Activated CD4-positive, alpha-beta T cell treated with anti-CD3 and anti-CD28 coated beads, Interleukin-2, amount 50 U/mL, for 4 hours (primary cell): ENCODE results near the gene LKAAEAR1.
"Not testable (repeated sequence)": the region's sequence is repeated elsewhere in the genome, so short reads cannot be mapped to it uniquely, and the experiment has no call there.

ENCODE experiments used
- DNase-seq, 2 experiments: peaks; one replicate each; pipeline ENCODE4 v3.0.0-alpha.2; 2020

LKAAEAR1 gene, protein sequence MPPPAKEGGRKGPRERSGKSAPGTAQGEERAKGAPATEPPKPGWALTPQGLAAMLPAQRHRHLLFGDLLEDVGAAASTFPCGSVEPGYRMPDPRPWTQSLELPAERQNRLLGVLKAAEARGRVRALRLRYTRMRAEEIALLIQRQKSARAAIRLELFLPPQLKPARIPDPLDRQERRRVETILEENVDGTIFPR

DNA sequence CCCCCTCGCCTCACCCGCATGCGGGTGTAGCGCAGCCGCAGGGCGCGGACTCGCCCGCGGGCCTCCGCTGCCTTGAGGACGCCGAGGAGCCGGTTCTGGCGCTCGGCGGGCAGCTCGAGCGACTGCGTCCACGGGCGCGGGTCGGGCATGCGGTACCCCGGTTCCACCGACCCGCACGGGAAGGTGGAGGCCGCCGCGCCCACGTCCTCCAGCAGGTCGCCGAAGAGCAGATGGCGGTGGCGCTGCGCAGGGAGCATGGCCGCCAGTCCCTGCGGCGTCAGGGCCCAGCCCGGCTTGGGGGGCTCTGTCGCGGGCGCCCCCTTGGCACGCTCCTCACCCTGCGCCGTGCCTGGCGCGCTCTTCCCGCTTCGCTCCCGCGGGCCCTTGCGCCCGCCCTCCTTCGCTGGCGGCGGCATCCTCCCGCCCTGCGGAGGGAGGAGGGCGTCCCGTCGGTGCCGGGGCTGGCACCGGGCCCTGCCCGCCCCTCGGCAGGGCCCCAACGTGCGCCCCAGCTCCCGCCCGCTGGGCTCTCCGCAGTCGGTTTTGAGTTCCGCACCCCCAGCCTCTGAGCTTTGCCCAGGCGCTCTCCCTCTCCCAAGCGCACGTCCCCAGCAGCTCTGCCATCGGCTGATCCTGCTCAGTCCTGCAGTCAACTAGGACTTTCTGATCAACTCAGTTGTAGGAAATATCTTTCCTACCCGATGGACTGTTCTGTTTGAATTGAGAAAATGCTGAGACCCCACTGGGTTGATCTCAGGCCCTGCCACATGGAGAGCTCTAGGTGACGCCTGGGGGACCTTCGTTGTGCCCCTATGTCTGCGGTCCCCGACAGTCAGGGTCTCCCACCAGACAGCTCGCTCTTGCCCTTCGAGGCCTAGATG lies at the start of gene LKAAEAR1:
LKAAEAR1 (minus strand) TSS at position 595 of the 881 bp plus-strand sequence; CDS start at position 416, 179 bp downstream.
- DNase-seq, result no peak

DNA sequence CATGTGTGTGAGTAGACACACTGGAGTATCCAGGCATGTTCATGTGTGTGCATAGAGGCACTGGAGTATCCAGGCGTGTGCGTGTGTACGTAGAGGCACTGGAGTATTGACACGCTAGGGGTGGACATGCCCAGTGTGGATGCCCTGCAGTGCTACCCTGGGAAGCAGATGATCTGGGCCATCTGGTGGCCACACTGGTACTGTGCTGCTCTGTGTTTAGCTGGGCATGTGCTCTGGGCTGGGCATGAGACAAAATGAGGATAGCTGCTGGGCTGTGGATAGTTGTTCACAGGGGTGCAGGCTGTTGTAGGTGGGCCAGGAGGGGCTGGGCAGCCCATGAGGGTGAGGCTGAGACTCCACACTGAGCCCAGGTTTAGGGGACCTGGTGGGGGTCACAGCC lies 47.2 kb upstream of the LKAAEAR1 start:
- DNase-seq, result no peak

DNA sequence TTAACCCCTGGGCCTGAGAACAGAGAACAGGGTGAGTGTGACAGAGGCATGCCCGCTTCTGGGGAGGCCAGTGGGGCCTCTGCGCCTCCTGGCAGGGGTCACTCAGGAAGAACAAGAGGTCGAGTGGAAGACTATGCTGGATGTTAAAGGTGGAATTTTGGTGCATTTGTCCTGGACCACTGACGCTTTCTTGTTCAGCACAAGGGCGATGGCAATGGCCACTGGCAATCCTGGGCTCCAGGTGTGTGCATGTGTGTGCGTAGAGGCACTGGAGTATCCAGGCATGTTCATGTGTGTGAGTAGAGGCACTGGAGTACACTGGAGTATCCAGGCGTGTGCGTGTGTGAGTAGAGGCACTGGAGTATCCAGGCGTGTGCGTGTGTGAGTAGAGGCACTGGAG lies 46.7 kb upstream of the LKAAEAR1 start:
- DNase-seq, result no peak

DNA sequence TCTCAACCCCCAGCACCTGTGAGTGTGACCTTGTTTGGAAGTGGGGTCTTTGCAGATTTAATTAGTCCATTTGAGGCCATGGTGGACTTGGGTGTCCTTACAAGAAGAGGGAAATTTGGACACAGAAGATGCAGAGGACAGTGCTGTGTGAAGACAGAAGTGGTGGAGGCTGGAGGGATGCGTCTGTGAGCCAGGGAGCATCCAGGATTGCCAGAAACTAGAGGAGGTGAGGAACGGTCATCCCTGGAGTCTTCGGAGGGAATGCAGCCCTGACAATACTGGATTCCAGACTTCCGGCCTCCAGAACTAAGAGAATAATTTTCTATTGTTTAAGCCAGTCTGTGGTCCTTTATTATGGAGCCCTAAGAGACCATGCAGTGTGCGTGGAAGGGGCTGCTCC lies 46.1 kb upstream of the LKAAEAR1 start:
- DNase-seq, result no peak

DNA sequence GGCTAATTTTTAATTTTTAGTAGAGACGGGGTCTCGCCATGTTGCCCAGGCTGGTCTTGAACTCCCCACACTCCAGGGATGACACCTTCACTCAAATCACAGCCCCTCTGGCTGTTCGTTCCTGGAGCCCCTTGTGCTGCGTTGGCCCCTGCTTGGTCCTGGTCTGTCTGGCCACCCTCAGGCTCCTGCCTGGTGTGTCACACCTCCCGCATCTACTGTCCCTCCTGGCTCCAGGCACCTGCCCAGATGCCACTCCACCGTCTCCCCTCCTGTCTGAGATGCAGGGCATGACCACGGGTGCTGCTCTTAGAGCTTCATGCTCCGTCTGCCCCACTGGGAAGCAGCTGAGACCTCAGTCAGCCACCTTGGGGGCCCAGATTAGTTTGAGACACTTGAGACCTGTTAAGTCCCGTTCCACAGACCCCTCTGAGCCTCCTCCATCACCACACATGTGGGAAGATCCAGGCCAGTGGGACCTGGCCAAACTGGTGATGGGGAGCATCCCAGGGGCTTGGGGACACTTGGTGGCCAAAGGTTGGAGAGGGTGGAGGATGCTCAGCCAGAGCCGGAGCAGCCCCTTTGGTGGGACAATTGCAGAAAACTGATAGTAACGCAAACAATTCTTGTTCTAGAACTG lies 45.1 kb upstream of the LKAAEAR1 start:
- no peak for DNase-seq

DNA sequence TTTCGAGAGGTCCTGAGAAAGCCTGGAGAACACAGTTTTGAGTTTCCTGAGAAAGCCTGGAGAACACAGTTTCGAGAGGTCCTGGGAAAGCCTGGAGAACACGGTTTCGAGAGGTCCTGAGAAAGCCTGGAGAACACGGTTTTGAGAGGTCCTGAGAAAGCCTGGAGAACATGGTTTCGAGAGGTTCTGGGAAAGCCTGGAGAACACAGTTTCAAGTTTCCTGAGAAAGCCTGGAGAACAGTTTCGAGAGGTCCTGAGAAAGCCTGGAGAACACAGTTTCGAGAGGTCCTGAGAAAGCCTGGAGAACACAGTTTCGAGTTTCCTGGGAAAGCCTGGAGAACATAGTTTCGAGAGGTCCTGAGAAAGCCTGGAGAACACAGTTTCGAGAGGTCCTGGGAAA lies 39.3 kb upstream of the LKAAEAR1 start:
- DNase-seq, result not testable (repeated sequence)

DNA sequence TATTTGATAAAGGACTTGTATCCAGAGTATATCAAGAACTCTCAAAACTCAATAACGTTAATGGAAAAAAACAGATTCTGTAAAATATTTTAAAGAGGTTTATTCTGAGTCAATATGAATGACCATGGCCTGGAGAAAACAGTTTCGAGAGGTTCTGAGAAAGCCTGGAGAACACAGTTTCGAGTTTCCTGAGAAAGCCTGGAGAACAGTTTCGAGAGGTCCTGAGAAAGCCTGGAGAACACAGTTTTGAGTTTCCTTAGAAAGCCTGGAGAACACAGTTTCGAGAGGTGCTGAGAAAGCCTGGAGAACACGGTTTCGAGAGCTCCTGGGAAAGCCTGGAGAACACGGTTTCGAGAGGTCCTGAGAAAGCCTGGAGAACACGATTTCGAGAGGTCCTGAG lies 38.7 kb upstream of the LKAAEAR1 start:
- DNase-seq, result not testable (repeated sequence)

DNA sequence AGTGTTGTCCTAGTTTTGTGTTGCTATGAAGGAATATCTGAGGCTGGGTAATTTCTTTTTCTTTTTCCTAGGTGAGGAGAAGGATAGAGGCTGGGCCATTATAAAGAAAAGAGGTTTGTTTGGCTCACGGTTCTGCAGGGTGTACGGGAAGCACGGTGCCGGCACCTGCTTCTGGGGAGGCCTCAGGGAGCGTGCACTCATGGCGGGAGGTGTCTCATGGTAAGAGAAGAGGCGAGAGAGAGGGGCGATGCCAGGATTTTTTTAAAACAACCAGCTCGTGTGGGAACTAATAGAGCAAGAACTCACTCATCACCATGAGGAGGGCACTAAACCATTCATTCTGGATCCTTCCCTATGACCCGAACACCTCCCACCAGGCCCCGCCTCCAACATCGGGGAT lies 37.4 kb upstream of the LKAAEAR1 start:
- DNase-seq, result no peak

DNA sequence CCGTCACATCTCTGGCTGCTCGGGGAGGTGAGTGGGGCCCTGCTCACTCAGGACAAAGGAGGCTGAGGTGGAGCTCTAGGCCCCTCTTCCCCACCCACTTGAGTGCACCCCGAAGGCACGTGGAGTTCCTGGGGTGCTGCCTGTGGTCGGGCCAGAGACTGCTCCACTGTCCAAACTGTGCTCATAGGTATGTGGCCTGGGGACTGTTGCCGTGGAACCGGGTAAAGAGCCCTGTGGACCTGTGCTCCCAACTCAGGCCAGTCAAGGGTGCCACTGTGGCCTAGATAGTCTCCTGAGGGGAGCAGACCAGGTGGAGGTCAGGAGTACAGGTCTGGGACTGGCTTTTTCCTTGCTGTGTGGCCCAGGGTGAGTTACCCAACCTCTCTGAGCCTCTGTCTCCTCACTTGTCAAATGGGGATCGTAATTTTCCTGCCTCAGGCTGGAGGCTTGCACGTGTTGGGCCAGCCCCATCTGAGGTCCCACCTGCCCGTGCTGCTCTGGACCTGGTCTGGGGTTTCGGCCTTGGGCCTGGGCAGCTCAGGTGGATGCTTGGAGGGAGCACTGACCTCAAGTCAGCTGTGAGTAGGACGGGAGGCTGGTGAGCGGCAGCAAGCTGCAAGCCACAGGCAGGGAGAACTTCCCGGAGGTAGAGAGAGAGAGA lies 35.6 kb upstream of the LKAAEAR1 start:
- DNase-seq, result no peak

DNA sequence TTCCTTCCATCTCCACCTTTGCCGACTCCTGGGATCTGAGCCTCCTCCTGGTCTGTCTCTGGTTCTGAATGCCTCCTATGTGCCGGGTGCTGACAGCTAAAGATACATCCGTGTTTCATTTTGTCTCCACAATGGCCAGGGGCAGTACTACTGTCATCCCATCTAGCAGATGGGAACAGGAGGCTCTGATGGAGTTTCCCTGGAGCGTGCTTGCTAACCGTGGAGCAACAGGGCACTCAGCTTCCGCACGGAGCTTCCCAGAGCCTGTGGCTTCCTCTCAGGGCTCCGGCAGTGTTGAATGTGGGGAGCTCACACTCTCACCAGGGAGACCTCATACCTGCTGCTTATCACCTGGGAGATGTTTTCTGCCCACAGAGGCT lies 35.1 kb upstream of the LKAAEAR1 start:
- no peak for DNase-seq

DNA sequence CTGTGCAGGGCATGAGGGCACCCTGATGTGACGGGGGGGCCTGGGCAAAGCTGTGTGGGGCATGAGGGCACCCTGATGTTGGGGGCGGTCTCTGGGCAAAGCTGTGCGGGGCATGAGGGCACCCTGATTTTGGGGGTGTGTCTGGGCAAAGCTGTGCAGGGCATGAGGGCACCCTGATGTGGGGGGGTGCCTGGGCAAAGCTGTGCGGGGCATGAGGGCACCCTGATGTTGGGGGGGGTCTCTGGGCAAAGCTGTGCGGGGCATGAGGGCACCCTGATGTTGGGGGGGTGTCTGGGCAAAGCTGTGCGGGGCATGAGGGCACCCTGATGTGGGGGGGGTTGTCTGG lies 33.2 kb upstream of the LKAAEAR1 start:
- DNase-seq, result not testable (repeated sequence)

DNA sequence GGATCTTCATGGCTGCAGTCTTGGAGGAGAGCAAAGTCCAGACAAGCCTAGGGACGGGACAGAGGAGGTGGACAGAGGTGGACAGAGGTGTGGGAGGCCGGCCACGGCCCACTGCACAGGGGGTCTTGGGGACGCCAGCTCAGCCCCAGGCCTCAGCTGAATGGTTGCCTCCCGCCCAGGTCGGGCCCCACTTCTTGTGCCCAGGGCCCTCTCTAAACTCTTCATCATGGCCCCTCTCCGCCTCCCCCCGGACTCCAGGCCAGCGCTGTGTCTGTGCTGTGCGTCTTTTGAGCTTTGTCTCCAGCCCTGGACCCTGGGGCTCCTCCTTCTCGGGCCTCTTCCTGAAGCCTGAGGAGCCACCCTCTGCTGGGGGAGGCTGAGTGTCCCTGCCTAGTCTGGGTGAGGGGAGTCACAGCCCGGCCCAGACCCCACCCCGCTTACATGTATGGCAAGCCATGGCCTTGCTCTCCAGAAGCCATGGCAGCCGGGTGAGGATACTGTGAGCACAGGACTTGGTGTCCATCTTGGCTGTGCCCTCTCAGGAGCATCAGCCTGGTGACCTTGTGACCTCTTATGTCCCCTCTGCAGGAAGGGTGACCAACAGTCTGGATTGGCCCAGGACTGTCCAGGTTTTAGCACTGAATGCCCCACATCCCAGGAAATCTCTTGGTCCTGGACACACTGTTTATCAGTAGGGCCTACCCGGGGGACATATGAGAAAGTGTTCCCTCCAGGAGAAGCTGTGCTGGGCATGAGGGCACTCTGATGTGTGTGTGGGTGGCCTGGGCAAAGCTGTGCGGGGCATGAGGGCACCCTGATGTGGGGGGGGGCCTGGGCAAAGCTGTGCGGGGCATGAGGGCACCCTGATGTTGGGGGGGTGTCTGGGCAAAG lies 32.6 kb upstream of the LKAAEAR1 start:
- no peak for DNase-seq

DNA sequence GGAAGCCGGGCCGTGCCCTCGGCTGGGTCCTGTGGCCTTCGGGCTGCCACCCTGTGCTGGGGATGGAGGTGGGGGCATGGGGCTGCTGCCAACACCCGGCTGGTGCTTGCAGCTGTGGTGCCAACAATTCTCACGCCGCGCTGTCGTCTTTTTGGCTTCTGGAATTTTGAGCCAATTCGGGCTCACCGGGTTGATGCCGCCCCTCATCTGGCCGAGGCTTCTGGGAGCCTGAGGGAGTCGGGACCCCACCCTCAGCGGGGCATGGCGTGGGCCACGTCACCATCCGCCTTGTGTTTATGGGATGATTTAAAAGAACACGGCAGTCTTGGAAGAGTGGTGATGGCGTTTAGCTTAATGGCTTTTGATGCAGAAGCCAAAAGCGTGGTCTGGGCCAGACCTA lies 31.8 kb upstream of the LKAAEAR1 start:
- DNase-seq, result no peak

DNA sequence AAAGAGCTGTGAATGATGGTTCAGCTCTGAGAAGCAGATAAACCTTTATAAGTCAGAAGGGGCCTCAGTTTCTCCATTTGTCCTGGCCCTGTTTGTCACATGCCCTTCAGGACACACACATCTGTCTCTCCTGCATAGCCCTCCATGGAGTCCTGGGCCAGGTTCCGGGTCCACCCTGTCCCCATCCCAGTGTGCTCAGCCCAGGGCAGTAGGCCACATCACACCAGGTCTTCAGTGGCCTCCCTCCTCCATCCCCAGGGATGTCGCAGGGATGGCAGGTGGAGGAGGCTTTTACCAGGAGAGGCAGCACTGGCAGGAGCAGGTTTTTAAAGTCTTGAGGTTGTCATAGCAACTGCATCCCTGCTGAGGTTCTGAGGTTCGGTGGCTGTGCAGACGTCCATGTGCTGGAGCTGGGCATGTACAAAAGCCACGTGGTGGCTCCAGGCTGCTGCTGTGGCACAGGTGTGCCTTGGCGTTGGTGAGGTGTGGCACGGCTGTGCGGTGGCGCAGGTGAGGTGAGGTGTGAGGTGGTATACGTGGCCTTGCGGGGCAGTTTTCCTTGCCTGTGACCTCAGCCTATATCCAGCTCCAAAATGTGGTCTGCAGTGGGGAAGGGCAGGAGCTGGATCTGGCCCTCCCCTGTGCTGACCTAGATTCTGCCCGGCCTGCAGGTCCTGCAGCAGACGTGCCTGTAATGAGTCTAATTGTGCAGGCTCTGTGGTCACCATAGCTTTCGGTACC lies 31.1 kb upstream of the LKAAEAR1 start:
- no peak for DNase-seq

DNA sequence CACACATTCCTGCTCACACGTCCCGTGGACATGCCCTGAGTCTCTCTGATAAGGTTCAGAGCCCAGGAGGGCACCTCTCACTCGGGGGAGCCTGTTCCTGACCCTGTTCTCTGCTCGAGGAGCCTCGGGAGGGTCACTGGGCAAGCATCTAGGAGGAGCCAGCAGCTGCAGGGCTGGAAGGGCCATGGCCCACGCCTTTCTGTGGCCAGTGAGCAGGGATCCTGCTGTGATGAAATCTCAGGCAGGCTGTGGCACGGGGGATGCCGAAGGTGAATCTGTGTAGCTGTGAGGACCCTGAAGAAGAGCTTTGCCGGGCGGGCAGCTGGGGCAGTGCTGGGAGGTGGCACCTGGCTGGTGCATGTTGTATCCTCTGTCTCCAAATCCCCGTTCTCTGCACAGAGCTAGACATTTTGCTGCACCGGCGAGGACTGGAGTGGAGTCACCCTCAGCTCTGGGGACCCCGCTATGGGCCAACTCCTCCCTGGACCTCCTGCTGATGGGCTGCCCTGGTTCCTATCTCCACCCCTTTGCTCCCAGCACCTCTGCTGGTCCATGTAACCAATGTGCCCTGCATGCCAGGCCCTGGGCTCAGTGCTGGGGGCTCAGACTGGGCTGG lies 30.3 kb upstream of the LKAAEAR1 start:
- no peak for DNase-seq

DNA sequence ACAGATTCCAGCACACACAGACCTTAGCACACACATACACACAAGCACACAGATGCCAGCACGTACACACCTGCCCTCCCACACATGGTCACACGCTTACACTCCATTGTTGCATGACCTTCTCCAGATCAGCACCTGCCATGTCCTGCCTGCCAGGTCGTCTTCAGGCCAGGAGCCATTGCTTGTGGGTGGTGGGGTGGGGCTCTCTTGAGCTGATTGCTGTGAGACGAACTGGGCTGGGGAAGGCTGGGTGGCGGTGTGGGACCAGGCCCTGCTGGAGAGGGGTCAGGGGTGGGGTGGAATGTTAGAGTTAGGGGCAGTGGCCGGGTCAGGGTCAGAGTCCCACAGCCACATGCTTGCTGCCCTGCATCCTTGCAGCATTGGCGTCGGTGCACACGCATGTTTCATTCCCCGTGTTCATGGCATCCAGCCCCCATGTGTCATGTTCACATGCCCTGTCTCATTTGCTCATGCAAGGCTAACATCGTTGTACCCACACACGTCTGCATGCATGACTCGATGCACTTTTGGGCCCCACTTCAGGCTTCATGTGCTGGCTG lies 29.7 kb upstream of the LKAAEAR1 start:
- DNase-seq, result no peak

DNA sequence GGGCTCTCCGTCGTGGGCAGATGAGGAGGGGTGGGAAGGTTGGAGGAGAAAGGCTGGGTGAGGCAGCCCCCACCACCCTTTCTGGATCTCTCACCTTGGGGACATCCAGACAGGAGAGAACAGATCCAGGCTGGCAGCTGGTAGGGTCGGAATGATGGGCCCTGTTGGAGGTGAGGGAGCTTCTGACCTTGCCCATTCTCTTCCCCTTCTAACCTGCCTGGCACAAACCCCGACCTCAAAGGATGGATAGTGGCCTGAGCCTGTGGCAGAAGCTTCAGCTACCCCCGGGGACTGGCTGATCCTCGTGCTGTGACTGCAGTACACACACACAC lies 29.2 kb upstream of the LKAAEAR1 start:
- DNase-seq, result no peak

DNA sequence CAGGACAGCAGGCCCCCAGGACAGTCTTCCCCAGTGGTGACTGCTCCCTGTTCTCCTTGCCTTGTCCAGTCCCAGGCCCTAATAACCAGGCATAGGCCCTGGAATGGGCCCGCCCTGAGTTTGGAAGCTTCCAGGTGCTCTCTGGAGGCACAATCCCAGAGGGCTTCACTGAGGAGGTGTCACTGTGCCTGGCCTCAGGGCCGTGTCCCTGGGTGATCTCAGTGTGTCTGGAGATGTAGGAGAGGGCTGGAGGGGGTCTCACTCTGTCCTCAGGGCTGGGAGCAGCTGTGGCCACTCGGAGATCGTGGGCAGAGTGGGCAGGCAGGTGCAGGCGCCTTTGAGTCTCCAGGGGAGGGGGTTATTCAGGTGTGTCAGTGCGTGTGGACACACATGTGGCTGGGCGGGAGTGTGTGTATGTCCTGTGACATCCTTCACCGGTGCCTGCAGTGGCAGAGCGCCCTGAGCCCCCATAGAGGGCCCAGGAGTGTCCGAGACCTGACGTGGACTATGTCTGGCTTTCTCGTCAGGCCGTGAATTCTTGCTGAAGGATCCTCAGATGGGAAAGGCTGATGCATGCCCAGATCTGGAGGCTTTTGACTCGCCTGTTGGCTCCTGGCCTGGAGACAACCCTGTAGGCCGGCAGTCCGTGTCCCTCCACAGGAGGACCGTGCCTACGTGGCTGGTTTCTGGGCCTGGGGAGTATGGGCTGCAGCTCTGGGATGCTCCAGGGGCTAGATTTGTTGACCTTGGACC lies 28.7 kb upstream of the LKAAEAR1 start:
- no peak for DNase-seq

DNA sequence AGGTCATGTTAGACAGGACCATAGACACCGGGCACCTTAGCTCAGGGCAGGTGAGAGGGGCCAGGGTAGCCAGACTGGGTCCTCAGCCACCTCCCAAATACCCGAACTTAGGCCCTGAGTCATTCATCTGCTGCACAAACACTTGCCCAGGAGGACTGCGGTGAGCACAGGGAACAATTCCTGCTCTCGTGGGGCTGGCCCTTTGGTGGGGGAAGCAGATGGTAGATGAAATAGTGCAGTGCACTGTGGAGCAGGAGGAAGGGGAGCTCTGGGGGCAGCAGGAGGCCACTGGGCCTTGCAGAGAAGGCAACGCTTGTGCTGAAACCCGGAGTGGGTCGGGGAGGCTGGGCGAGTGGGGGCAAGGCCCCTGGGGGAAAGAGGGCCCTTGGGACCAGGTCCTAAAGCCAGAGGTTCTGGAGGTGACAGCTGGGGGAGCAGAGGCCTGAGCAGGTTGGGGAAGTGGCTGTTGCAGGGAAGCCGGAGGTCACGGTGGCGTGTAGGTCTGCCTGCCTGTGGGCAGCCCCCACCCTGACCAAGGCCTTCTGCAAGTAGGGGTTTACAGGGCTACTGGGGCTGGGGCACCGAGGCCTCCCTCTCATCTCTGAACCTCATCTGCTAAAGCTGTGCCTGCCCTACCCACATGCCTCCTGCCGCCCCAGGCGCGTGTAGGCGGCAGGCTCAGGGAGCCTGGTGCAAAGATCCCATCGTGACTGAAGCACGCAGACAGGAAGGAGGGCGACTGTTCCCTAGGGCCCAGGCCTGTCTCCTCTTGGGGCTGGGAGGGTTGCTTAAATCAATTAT lies 27.8 kb upstream of the LKAAEAR1 start:
- no peak for DNase-seq
